Measurements from ENCODE around the gene NSG1.

NSG1 gene

DNA sequence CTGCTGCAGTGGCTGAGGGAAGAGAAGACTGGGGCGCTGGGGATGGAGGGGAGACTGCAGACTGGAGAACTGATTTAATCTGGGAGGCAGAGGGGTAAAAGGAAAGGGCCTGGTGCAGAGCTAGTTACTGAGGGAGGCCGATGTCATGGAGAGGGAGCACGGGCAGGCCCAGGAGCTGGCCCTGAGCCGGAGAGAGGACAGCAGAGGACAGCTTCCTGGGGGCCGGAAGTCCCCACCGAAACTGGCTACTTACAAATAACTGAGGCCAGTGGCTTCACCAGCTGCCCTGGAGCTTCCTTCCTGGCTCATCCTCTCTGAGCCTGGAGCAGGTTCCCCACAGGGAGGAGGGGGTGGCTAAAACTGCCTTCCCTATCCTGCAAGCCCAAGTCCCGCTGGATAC, 26.9 kb downstream of the NSG1 start:
- DNase-seq (ENCODE audit: low read depth in 1 of 2, low spot score in 1 of 2): no peak
- H3K27me3 ChIP-seq (ENCODE audit: insufficient read depth, poor library complexity, severe bottlenecking): no peaks in the 10 kb centered on the region
- TF ChIP-seq, protein P1, sequence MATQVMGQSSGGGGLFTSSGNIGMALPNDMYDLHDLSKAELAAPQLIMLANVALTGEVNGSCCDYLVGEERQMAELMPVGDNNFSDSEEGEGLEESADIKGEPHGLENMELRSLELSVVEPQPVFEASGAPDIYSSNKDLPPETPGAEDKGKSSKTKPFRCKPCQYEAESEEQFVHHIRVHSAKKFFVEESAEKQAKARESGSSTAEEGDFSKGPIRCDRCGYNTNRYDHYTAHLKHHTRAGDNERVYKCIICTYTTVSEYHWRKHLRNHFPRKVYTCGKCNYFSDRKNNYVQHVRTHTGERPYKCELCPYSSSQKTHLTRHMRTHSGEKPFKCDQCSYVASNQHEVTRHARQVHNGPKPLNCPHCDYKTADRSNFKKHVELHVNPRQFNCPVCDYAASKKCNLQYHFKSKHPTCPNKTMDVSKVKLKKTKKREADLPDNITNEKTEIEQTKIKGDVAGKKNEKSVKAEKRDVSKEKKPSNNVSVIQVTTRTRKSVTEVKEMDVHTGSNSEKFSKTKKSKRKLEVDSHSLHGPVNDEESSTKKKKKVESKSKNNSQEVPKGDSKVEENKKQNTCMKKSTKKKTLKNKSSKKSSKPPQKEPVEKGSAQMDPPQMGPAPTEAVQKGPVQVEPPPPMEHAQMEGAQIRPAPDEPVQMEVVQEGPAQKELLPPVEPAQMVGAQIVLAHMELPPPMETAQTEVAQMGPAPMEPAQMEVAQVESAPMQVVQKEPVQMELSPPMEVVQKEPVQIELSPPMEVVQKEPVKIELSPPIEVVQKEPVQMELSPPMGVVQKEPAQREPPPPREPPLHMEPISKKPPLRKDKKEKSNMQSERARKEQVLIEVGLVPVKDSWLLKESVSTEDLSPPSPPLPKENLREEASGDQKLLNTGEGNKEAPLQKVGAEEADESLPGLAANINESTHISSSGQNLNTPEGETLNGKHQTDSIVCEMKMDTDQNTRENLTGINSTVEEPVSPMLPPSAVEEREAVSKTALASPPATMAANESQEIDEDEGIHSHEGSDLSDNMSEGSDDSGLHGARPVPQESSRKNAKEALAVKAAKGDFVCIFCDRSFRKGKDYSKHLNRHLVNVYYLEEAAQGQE (IDR thresholded peaks at IDR 0.05; ENCODE audit: insufficient replicate concordance, low read depth): no peak
- TF ChIP-seq, protein P2, sequence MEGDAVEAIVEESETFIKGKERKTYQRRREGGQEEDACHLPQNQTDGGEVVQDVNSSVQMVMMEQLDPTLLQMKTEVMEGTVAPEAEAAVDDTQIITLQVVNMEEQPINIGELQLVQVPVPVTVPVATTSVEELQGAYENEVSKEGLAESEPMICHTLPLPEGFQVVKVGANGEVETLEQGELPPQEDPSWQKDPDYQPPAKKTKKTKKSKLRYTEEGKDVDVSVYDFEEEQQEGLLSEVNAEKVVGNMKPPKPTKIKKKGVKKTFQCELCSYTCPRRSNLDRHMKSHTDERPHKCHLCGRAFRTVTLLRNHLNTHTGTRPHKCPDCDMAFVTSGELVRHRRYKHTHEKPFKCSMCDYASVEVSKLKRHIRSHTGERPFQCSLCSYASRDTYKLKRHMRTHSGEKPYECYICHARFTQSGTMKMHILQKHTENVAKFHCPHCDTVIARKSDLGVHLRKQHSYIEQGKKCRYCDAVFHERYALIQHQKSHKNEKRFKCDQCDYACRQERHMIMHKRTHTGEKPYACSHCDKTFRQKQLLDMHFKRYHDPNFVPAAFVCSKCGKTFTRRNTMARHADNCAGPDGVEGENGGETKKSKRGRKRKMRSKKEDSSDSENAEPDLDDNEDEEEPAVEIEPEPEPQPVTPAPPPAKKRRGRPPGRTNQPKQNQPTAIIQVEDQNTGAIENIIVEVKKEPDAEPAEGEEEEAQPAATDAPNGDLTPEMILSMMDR (IDR thresholded peaks at IDR 0.05; ENCODE audit: insufficient read depth, low read length): no peak
- TF ChIP-seq POLR2AphosphoS5 (IDR thresholded peaks at IDR 0.05; ENCODE audit: low read depth) (no peak), GABPA (IDR thresholded peaks at IDR 0.05; ENCODE audit: low read depth) (no peak), SPI1 (IDR thresholded peaks at IDR 0.05; ENCODE audit: borderline replicate concordance, low read depth) (no peak)
- H3K27ac ChIP-seq (replicated peaks): no peak overlapping the region
- H3K4me3 ChIP-seq (replicated peaks; ENCODE audit: insufficient read depth, low read length): no peak overlapping the region

GRCh38 chr4:4415107-4415805, 28.4 kb downstream of the NSG1 start:
- no peak for DNase-seq (ENCODE audit: low read depth in 1 of 2, low spot score in 1 of 2)

GRCh38 chr4:4415806-4416805, 29.2 kb downstream of the NSG1 start:
- Histone ChIP-seq H3K27me3 (ENCODE audit: insufficient read depth, poor library complexity, severe bottlenecking) (no peaks in the 10 kb centered on the region), H3K4me3 (replicated peaks; ENCODE audit: insufficient read depth, low read length) (no peak overlapping the region), H3K27ac (replicated peaks) (no peak overlapping the region)
- TF ChIP-seq, protein P1 (IDR thresholded peaks at IDR 0.05; ENCODE audit: insufficient replicate concordance, low read depth): no peak
- no peak for DNase-seq (ENCODE audit: low read depth in 1 of 2, low spot score in 1 of 2)

More at GRCh38 chr4:4415107-4415805, 28.4 kb downstream of the NSG1 start:
- no peak overlapping the region for H3K27ac ChIP-seq (replicated peaks)
- H3K27me3 ChIP-seq (ENCODE audit: insufficient read depth, poor library complexity, severe bottlenecking): no peaks in the 10 kb centered on the region
- H3K4me3 ChIP-seq (replicated peaks; ENCODE audit: insufficient read depth, low read length): no peak overlapping the region
- TF ChIP-seq, protein P2 (IDR thresholded peaks at IDR 0.05; ENCODE audit: insufficient read depth, low read length): no peak
- no peak for TF ChIP-seq GABPA (IDR thresholded peaks at IDR 0.05; ENCODE audit: low read depth)
- TF ChIP-seq POLR2AphosphoS5 (IDR thresholded peaks at IDR 0.05; ENCODE audit: low read depth): no peak
- TF ChIP-seq, protein P1 (IDR thresholded peaks at IDR 0.05; ENCODE audit: insufficient replicate concordance, low read depth): no peak
- no peak for TF ChIP-seq SPI1 (IDR thresholded peaks at IDR 0.05; ENCODE audit: borderline replicate concordance, low read depth)
